CD4-positive, alpha-beta memory T cell (primary cell): ENCODE results near the gene SLC17A7. TPM values are rescaled to one million over a fixed set of nuclear protein-coding genes. Genes with fewer than 3 reads are reported as not detected.

Experiments used
- CTCF ChIA-PET: fragments of 350-600 bp; sonication (Branson Sonifier 250); formaldehyde crosslinking; loops from one replicate; lab custom pipeline; 2021; ENCODE audit warnings: inconsistent platforms; ENCODE audit not compliant: partially characterized antibody; lab: Charles Lee
- POLR2A ChIA-PET: fragments of 350-600 bp; sonication (Branson Sonifier 250); formaldehyde crosslinking; loops from one replicate; lab custom pipeline; 2021; ENCODE audit not compliant: partially characterized antibody; lab: Charles Lee
- DNase-seq, 5 donors: peaks; one replicate each; pipeline versions ENCODE4 v3.0.0 to v3.0.0-alpha.2; 2020 to 2022; ENCODE audit warnings: mixed read lengths in 1 of 5
- H3K27ac ChIP-seq: one replicate; pipeline ENCODE4 v1.7.0; 2013; ENCODE audit warnings: low read depth, low read length
- H3K27me3 ChIP-seq: 2 replicates; pipeline ENCODE4 v1.7.0; 2013; ENCODE audit warnings: mild to moderate bottlenecking, low read length, moderate library complexity; ENCODE audit not compliant: insufficient read depth
- H3K36me3 ChIP-seq: 2 replicates; pipeline ENCODE4 v1.7.0; 2013; ENCODE audit warnings: mild to moderate bottlenecking, low read length, moderate library complexity; ENCODE audit not compliant: insufficient read depth
- H3K4me1 ChIP-seq: 2 replicates; pipeline ENCODE4 v1.7.0; 2013; ENCODE audit warnings: mild to moderate bottlenecking, low read length, moderate library complexity; ENCODE audit not compliant: insufficient read depth
- H3K4me3 ChIP-seq, 2 donors: one replicate each; pipeline ENCODE4 v1.7.0; 2013; ENCODE audit warnings: low read length in 2 of 2, mild to moderate bottlenecking in 1 of 2
- H3K9me3 ChIP-seq, 2 donors: one replicate each; pipeline ENCODE4 v1.7.0; 2013; ENCODE audit warnings: low read length in 2 of 2, control low read depth in 1 of 2; ENCODE audit not compliant: control insufficient read depth in 1 of 2
- H3K27ac Mint-ChIP-seq, 7 donors: one replicate each; pipeline ENCODE4 v1.8.0; 2020 to 2021; ENCODE audit warnings: mixed read lengths in 7 of 7, mild to moderate bottlenecking in 6 of 7, inconsistent platforms in 3 of 7, moderate library complexity in 3 of 7
- H3K27me3 Mint-ChIP-seq, 2 donors: one replicate each; pipeline ENCODE4 v1.8.0; 2020 to 2021; ENCODE audit warnings: mixed read lengths in 2 of 2
- H3K36me3 Mint-ChIP-seq, 2 donors: one replicate each; pipeline ENCODE4 v1.8.0; 2020 to 2021; ENCODE audit warnings: mixed read lengths in 2 of 2, inconsistent platforms in 1 of 2, mild to moderate bottlenecking in 1 of 2
- H3K4me1 Mint-ChIP-seq, 4 donors: one replicate each; pipeline ENCODE4 v1.8.0; 2020 to 2021; ENCODE audit warnings: mixed read lengths in 4 of 4, mild to moderate bottlenecking in 1 of 4
- H3K4me3 Mint-ChIP-seq, 8 donors: one replicate each; pipeline ENCODE4 v1.8.0; 2020 to 2021; ENCODE audit warnings: mixed read lengths in 8 of 8, mild to moderate bottlenecking in 7 of 8, moderate library complexity in 6 of 8, inconsistent platforms in 3 of 8
- H3K9me3 Mint-ChIP-seq, 8 donors: one replicate each; pipeline ENCODE4 v1.8.0; 2020 to 2021; ENCODE audit warnings: mixed read lengths in 8 of 8, mild to moderate bottlenecking in 5 of 8, inconsistent platforms in 3 of 8, moderate library complexity in 1 of 8
- intact Hi-C: fragments of 100-400 bp; cut with micrococcal nuclease; formaldehyde crosslinking; loops from one replicate; pipeline ENCODE4 v1.15.1; 2023
- polyA plus RNA-seq, 2 donors: library from polyadenylated mRNA; unstranded; fragments of 300-500 nt; fragmentation: Illumina TruSeq; gene quantifications; one replicate each; pipeline ENCODE4 v1.2.3, GENCODE V29; 2021
- total RNA-seq, 2 experiments: library from RNA; stranded (reverse); gene quantifications; one replicate each; pipeline ENCODE4 v1.2.3, GENCODE V29; 2021

Gene SLC17A7
- total and polyA plus RNA-seq, 4 experiments from 2014 or later: 0.15 to 0.25 TPM; not detected in 2

DNA sequence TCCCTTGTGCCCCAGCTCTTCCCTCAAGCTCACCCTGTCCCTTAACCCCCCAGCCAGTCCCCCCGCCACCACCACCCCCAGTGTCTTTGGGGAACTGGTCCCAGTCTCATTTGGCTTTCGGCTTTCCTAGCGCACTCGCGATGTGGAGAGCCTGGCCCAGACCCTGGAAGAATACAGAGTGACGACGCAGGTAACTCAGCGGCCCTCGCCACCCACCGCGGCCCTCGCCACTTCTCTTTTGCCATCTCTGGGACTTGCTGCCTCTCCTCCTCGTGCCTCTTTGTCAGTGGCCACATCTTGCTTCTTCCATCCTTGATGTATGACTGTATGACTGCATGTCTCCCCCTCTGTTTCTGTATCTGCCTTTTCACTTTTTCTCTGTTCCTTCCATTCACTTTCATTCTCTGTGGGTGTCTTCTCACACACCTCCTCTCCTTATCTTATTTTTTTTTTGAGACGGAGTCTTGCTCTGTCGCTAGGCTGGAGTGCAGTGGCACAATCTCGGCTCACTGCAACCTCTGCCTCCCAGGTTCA lies 33.8 kb downstream of the SLC17A7 start:
- Mint-ChIP-seq H3K4me1 (peaks cover 37 to 75% (median 57%) of the 10 kb centered on the region in 4 donors), H3K9me3 (peaks cover 0 to 2% (median 0%) of the 10 kb centered on the region in 8 donors), H3K27me3 (no peaks in the 10 kb centered on the region), H3K27ac (peak overlapping the region in 6 of 7 donors; percentile 8 to 96 (median 78)), H3K36me3 (no peaks in the 10 kb centered on the region), H3K4me3 (peak overlapping the region in 6 of 8 donors; percentile 4 to 72 (median 67))
- intact Hi-C loops: loop anchor here (2.0 kb wide), 1 partner anchor 21 kb away; no protein-coding TSS in a partner anchor
- DNase-seq: peak in 1 of 5 donors; percentile 7
- CTCF ChIA-PET: interaction anchor here (1.2 to 1.9 kb wide), 2 partner anchors 15 to 18 kb away, joined by 3 to 11 read pairs; no protein-coding TSS in a partner anchor
- Histone ChIP-seq H3K27me3 (no peaks in the 10 kb centered on the region), H3K36me3 (no peaks in the 10 kb centered on the region), H3K4me3 (no peak overlapping the region), H3K4me1 (peaks cover 67% of the 10 kb centered on the region), H3K9me3 (no peaks in the 10 kb centered on the region), H3K27ac (no peak overlapping the region)
- POLR2A ChIA-PET: interaction anchor here (1.6 to 2.8 kb wide), 3 partner anchors 8 to 63 kb away, joined by 4 to 17 read pairs (median 6); no protein-coding TSS in a partner anchor

DNA sequence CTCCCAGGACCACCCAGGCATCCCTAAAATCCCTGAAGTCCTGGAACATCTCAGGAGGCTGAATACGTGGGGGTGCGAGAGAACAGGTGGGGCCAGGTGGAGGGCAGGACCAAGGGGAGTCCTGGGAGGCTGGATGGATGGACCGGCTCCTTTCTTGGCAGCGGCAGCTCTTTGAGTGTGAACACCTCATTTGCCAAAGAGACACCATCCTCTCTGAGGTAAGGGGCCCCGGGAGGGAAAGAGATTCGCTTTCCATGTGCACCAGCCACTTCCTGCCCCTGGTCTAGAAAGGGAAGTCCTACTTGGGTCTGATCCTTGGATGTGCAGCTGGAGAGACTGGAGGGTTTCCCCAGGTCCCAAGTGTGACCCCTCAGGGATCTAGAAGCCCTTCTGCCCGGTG lies 34.2 kb downstream of the SLC17A7 start:
- ChIA-PET CTCF (interaction anchor here (1.0 to 1.9 kb wide), 4 partner anchors 12 to 20 kb away, joined by 3 to 11 read pairs (median 4); no protein-coding TSS in a partner anchor), POLR2A (interaction anchor here (1.4 to 2.1 kb wide), 3 partner anchors 9 to 63 kb away, joined by 4 to 6 read pairs (median 4); no protein-coding TSS in a partner anchor)
- Histone ChIP-seq H3K4me1 (peaks cover 64% of the 10 kb centered on the region), H3K36me3 (no peaks in the 10 kb centered on the region), H3K4me3 (no peak overlapping the region), H3K27ac (no peak overlapping the region), H3K9me3 (no peaks in the 10 kb centered on the region), H3K27me3 (no peaks in the 10 kb centered on the region)
- intact Hi-C loops: no loop called here
- peak in 1 of 5 donors; percentile 23 for DNase-seq
- peaks cover 0 to 2% (median 0%) of the 10 kb centered on the region in 8 donors for H3K9me3 Mint-ChIP-seq
- no peaks in the 10 kb centered on the region for H3K27me3 Mint-ChIP-seq
- no peaks in the 10 kb centered on the region for H3K36me3 Mint-ChIP-seq
- H3K4me3 Mint-ChIP-seq: peak overlapping the region in 2 of 8 donors; percentile 21 to 69
- H3K27ac Mint-ChIP-seq: peak overlapping the region in 2 of 7 donors; percentile 25 to 55
- H3K4me1 Mint-ChIP-seq: peaks cover 34 to 71% (median 53%) of the 10 kb centered on the region in 4 donors

DNA sequence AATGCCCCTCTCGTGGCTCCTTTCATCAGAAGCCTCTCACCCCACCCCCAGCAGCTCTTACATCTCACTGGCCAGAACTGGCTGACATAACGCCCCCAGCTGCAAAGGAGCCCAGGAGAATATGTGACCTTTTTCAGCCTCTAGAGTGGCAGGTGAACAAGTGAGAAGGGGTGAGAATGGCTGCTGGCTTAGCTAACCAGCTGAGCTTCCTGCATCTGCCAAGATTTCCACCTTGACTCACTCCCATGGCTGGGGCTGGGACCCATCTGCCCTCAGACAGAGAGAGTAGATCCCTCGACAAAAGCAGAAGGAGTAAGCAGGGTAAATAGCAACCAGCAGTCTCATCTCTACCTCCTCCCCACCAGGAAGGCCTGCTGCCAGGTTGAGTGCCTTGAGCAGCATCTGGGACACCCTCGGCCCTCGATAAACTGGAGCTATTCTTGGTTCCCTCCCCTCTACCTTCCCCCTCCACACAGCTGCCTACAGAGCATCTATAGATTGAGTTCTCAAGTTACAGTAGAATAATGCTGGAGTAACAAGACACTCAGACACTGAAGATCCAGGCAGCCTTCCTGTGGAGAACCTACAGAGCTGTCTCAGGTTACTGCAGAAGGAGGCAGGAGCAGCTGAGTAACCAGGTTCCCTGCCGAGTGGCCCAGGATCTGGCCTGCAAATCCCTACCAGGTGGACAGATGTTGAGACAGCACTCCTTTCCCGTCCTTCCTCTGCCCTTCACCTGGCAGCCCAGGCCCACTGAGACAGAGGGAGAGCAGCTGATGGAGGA lies 37.7 kb downstream of the SLC17A7 start:
- Mint-ChIP-seq H3K9me3 (peaks cover 0 to 2% (median 0%) of the 10 kb centered on the region in 8 donors), H3K4me1 (peaks cover 13 to 43% (median 27%) of the 10 kb centered on the region in 4 donors), H3K27ac (peak overlapping the region in 1 of 7 donors; percentile 22), H3K36me3 (no peaks in the 10 kb centered on the region), H3K27me3 (peaks cover 0 to 2% of the 10 kb centered on the region in 2 donors), H3K4me3 (peak overlapping the region in 1 of 8 donors; percentile 11)
- intact Hi-C loops: no loop called here
- no peaks in the 10 kb centered on the region for H3K9me3 ChIP-seq
- H3K27me3 ChIP-seq: no peaks in the 10 kb centered on the region
- H3K4me3 ChIP-seq: no peak overlapping the region
- DNase-seq: peak in 1 of 5 donors; percentile 34
- CTCF ChIA-PET: interaction anchor here (0.8 to 1.4 kb wide), 3 partner anchors 12 to 41 kb away, joined by 3 to 5 read pairs (median 3); no protein-coding TSS in a partner anchor
- peaks cover 33% of the 10 kb centered on the region for H3K4me1 ChIP-seq
- POLR2A ChIA-PET: interaction anchor here (0.9 to 1.0 kb wide), 3 partner anchors 18 to 66 kb away, joined by 3 to 4 read pairs (median 4); no protein-coding TSS in a partner anchor
- no peak overlapping the region for H3K27ac ChIP-seq
- H3K36me3 ChIP-seq: no peaks in the 10 kb centered on the region

DNA sequence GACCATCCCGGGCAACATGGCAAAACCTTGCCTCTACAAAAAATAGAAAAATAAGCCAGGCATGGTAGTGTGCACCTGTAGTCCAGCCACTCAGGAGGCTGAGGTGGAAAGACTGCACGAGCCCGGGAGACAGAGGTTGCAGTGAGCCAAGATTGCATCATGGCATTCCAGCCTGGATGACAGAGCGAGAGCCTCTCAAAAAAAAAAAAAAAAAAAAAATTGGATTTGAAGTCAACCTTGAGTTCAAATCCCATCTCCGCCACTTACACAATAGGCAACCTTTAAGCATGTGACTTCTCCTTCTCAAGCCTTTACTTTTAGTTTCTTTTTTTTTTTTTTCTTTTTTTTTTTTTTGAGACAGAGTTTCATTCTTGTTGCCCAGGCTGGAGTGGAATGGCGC lies 41.3 kb downstream of the SLC17A7 start:
- no peak overlapping the region for H3K4me3 Mint-ChIP-seq
- POLR2A ChIA-PET: no interaction called here
- Histone ChIP-seq H3K4me1 (peaks cover 22% of the 10 kb centered on the region), H3K27me3 (no peaks in the 10 kb centered on the region), H3K27ac (no peak overlapping the region), H3K4me3 (no peak overlapping the region), H3K36me3 (no peaks in the 10 kb centered on the region), H3K9me3 (no peaks in the 10 kb centered on the region)
- peaks cover 7 to 30% (median 18%) of the 10 kb centered on the region in 4 donors for H3K4me1 Mint-ChIP-seq
- intact Hi-C loops: no loop called here
- no peak overlapping the region for H3K27ac Mint-ChIP-seq
- H3K36me3 Mint-ChIP-seq: no peaks in the 10 kb centered on the region
- CTCF ChIA-PET: interaction anchor here (1.1 kb wide), 1 partner anchor 74 kb away, joined by 3 read pairs; no protein-coding TSS in a partner anchor
- DNase-seq: no peak
- peaks cover 0 to 3% of the 10 kb centered on the region in 2 donors for H3K27me3 Mint-ChIP-seq
- peaks cover 0 to 2% (median 0%) of the 10 kb centered on the region in 8 donors for H3K9me3 Mint-ChIP-seq

DNA sequence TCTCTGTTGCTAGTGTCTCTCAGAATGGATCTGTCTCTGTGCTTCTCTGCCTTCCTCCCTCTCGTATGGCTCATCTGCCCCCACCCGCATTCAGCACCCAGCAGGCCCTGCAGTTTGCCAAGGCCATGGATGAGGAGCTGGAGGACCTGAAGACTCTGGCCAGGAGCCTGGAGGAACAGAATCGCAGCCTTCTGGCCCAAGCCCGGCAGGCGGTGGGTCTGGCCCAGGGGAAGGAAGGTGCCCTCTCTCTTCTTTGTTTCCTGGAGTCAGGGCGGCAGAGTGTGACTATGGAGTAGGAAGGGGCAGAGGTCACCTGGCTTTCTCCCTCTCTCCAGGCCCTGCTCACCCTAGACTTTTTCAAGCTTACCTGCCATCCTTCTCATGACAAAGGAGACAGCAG lies 42.4 kb downstream of the SLC17A7 start:
- H3K27me3 ChIP-seq: no peaks in the 10 kb centered on the region
- peaks cover 7 to 21% (median 15%) of the 10 kb centered on the region in 4 donors for H3K4me1 Mint-ChIP-seq
- no peak overlapping the region for H3K4me3 ChIP-seq
- peaks cover 0 to 3% of the 10 kb centered on the region in 2 donors for H3K27me3 Mint-ChIP-seq
- H3K9me3 Mint-ChIP-seq: no peaks in the 10 kb centered on the region
- H3K4me1 ChIP-seq: peaks cover 16% of the 10 kb centered on the region
- no peaks in the 10 kb centered on the region for H3K36me3 Mint-ChIP-seq
- peak overlapping the region in 4 of 7 donors; percentile 16 to 90 (median 68) for H3K27ac Mint-ChIP-seq
- no peaks in the 10 kb centered on the region for H3K9me3 ChIP-seq
- no peak overlapping the region for H3K27ac ChIP-seq
- ChIA-PET POLR2A (no interaction called here), CTCF (interaction anchor here (1.5 kb wide), 1 partner anchor 72 kb away, joined by 3 read pairs; no protein-coding TSS in a partner anchor)
- peak overlapping the region in 2 of 8 donors; percentile 11 to 39 for H3K4me3 Mint-ChIP-seq
- no peaks in the 10 kb centered on the region for H3K36me3 ChIP-seq
- intact Hi-C loops: no loop called here
- DNase-seq: peak in 1 of 5 donors; percentile 5

DNA sequence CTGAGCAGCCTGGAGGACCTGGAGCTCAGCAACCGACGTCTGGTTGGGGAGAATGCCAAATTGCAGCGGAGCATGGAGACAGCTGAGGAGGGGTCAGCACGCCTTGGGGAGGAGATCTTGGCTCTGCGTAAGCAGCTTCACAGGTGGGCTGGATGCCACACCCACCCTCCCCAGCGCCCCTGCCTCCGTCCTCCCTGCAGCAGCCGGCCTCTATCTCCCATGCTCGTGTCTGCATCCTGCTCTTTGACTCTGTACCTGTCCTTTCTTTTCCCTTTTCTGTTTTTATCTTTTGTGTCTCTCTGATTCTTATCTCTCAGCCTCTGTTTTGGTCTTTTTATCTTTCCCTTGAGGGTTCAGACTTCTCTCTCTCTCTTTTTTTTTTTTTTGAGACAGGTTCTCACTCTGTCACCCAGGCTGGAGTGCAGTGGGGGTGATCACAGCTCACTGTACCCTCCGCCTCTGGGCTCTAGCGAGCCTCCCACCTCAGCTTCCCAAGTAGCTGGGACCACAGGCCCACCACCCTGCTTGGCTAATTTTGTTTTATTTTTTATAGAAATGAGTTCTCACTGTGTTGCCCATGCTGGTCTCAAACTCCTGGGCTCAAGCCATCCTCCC lies 43.2 kb downstream of the SLC17A7 start:
- intact Hi-C loops: no loop called here
- ChIA-PET POLR2A (interaction anchor here (1.1 to 1.9 kb wide), 2 partner anchors 14 to 24 kb away, joined by 4 to 7 read pairs; partner anchors contain the start of gene PTH2), CTCF (interaction anchor here (1.2 to 1.5 kb wide), 2 partner anchors 46 to 73 kb away, joined by 3 to 4 read pairs; no protein-coding TSS in a partner anchor)
- Histone ChIP-seq H3K36me3 (no peaks in the 10 kb centered on the region), H3K4me1 (peaks cover 16% of the 10 kb centered on the region), H3K27me3 (no peaks in the 10 kb centered on the region), H3K9me3 (no peaks in the 10 kb centered on the region), H3K4me3 (no peak overlapping the region), H3K27ac (no peak overlapping the region)
- Mint-ChIP-seq H3K27me3 (peaks cover 0 to 3% of the 10 kb centered on the region in 2 donors), H3K4me1 (peaks cover 7 to 19% (median 13%) of the 10 kb centered on the region in 4 donors), H3K36me3 (no peaks in the 10 kb centered on the region), H3K4me3 (peak overlapping the region in 4 of 8 donors; percentile 13 to 61 (median 58)), H3K27ac (peak overlapping the region in 3 of 7 donors; percentile 27 to 90 (median 88)), H3K9me3 (no peaks in the 10 kb centered on the region)
- peak in 1 of 5 donors; percentile 6 for DNase-seq
